GM12878 (cell line): Measurements from ENCODE around the gene TTLL10. TPM values are rescaled to one million over a fixed set of nuclear protein-coding genes. Genes with fewer than 3 reads are reported as not detected.

ENCODE experiments used
- ATAC-seq: fragments of 200-7000 bp; cut with Tn5 transposase; 3 replicates; pipeline ENCODE4 v1.9.1; 2020; ENCODE audit warnings: mild to moderate bottlenecking, moderate library complexity
- BruUV-seq: library from RNA; stranded (reverse); fragments of 400-500 nt; replicated peaks from 2 replicates; lab custom pipeline; 2021; lab: Mats Ljungman, UMichigan
- CTCF ChIA-PET: fragments of 300-600 bp; sonication (Branson Sonifier 250); formaldehyde crosslinking; extraction: SDS; loops from one replicate; lab custom pipeline; 2021; ENCODE audit warnings: inconsistent platforms; lab: Yijun Ruan, JAX
- POLR2A ChIA-PET: fragments of 350-600 bp; formaldehyde crosslinking; extraction: SDS; loops from one replicate; lab custom pipeline; 2021; ENCODE audit warnings: inconsistent platforms; lab: Charles Lee
- RAD21 ChIA-PET: fragments of 300-600 bp; sonication (Branson Sonifier 250); formaldehyde crosslinking; loops from one replicate; lab custom pipeline; 2023; ENCODE audit warnings: antibody characterized with exemption; ENCODE audit not compliant: unreplicated experiment; lab: Charles Lee
- SMC1A ChIA-PET: fragments of 300-600 bp; sonication (Branson Sonifier 250); formaldehyde crosslinking; loops from one replicate; lab custom pipeline; 2023; ENCODE audit not compliant: unreplicated experiment, uncharacterized antibody; lab: Charles Lee
- DNase-seq: peaks from one replicate; pipeline ENCODE4 v3.0.0-alpha.2; 2011; ENCODE audit warnings: low read depth, low spot score
- FAIRE-seq: peaks from 3 replicates; lab custom pipeline; 2011; peaks lifted over from hg19 to GRCh38; lab: Jason Lieb, UNC
- H2AFZ ChIP-seq: 2 replicates; pipeline ENCODE4 v1.6.0; 2011; ENCODE audit warnings: low read depth, low read length, control low read depth; ENCODE audit not compliant: control insufficient read depth
- H3K27ac ChIP-seq: 2 replicates; pipeline ENCODE4 v1.5.1; 2011; ENCODE audit warnings: control low read depth; ENCODE audit not compliant: control insufficient read depth, insufficient read depth
- H3K27me3 ChIP-seq, 2 experiments: replicated peaks in 1 of 2; 2 replicates each; pipeline versions ENCODE4 v1.6.0 to v1.6.1; 2011; ENCODE audit warnings: low read length in 1 of 2; ENCODE audit not compliant: control insufficient read depth in 2 of 2, insufficient read depth in 2 of 2
- H3K36me3 ChIP-seq, 2 experiments: 2 replicates each; pipeline ENCODE4 v1.5.1; 2011; ENCODE audit warnings: low read length in 1 of 2; ENCODE audit not compliant: control insufficient read depth in 2 of 2, insufficient read depth in 2 of 2
- H3K4me1 ChIP-seq: 2 replicates; pipeline ENCODE4 v1.6.1; 2011; ENCODE audit warnings: mild to moderate bottlenecking, low read length, moderate library complexity, mixed read lengths; ENCODE audit not compliant: control insufficient read depth, insufficient read depth
- H3K4me2 ChIP-seq: 2 replicates; pipeline ENCODE4 v1.6.0; 2011; ENCODE audit warnings: control low read depth; ENCODE audit not compliant: control insufficient read depth, insufficient read depth
- H3K4me3 ChIP-seq: fragments of 200-600 bp; sonication (generic); 2 replicates; pipeline ENCODE4 v1.5.1; 2016
- H3K79me2 ChIP-seq: 2 replicates; pipeline ENCODE4 v1.6.0; 2011; ENCODE audit warnings: low read length; ENCODE audit not compliant: control insufficient read depth, insufficient read depth
- H3K9ac ChIP-seq: 2 replicates; pipeline ENCODE4 v1.8.0; 2011; ENCODE audit warnings: low read length, control low read depth, mixed read lengths; ENCODE audit not compliant: control insufficient read depth, insufficient read depth
- H3K9me3 ChIP-seq: replicated peaks from 3 replicates; pipeline ENCODE4 v1.5.1; 2011; ENCODE audit warnings: mild to moderate bottlenecking, low read length; ENCODE audit not compliant: control insufficient read depth, insufficient read depth
- H4K20me1 ChIP-seq: 2 replicates; pipeline ENCODE4 v1.6.0; 2011; ENCODE audit not compliant: control insufficient read depth, insufficient read depth
- CBX3 ChIP-seq: fragments of 200-600 bp; sonication (generic); IDR thresholded peaks from 2 replicates; pipeline ENCODE4 v1.6.1; 2016; ENCODE audit warnings: low read depth, borderline replicate concordance
- ETV6 ChIP-seq, 2 experiments: fragments of 450-650 bp in 1 of 2; IDR thresholded peaks in 1 of 2; conservative IDR thresholded peaks in 1 of 2; 2 replicates each; pipeline ENCODE4 v1.6.1; 2014; ENCODE audit warnings: antibody characterized with exemption in 1 of 2, borderline replicate concordance in 1 of 2, low read depth in 1 of 2, mild to moderate bottlenecking in 1 of 2, moderate library complexity in 1 of 2
- FOXM1 ChIP-seq: IDR thresholded peaks from 2 replicates; pipeline ENCODE4 v1.6.1; 2012; ENCODE audit warnings: low read depth, mild to moderate bottlenecking, inconsistent platforms, low read length, moderate library complexity
- PAX5 ChIP-seq: IDR thresholded peaks from 2 replicates; pipeline ENCODE4 v1.6.1; 2011; ENCODE audit warnings: low read depth, low read length, borderline replicate concordance
- PAX8 ChIP-seq: fragments of 450-650 bp; IDR thresholded peaks from 2 replicates; pipeline ENCODE4 v1.6.1; 2017; ENCODE audit warnings: mild to moderate bottlenecking, moderate library complexity
- RCOR1 ChIP-seq: conservative IDR thresholded peaks from 2 replicates; pipeline ENCODE4 v1.6.1; 2012; ENCODE audit warnings: low read depth, low read length, improper control_type of control experiment
- REST ChIP-seq: IDR thresholded peaks from 2 replicates; pipeline ENCODE4 v1.6.1; 2012; ENCODE audit warnings: mild to moderate bottlenecking, low read depth, low read length
- SMARCA5 ChIP-seq: fragments of 450-650 bp; IDR thresholded peaks from 2 replicates; pipeline ENCODE4 v1.6.1; 2017; ENCODE audit warnings: mild to moderate bottlenecking
- SUZ12 ChIP-seq: fragments of 200-600 bp; sonication (generic); IDR thresholded peaks from one replicate; pipeline ENCODE4 v1.6.1; 2018; ENCODE audit warnings: antibody characterized with exemption, mild to moderate bottlenecking; ENCODE audit not compliant: unreplicated experiment
- ZNF24 ChIP-seq: fragments of 450-650 bp; IDR thresholded peaks from 2 replicates; pipeline ENCODE4 v1.6.1; 2017; ENCODE audit warnings: antibody characterized with exemption, mild to moderate bottlenecking
- ZNF592 ChIP-seq: fragments of 450-650 bp; IDR thresholded peaks from 2 replicates; pipeline ENCODE4 v1.6.1; 2017; ENCODE audit warnings: mild to moderate bottlenecking, moderate library complexity
- ZNF622 ChIP-seq: fragments of 450-650 bp; IDR thresholded peaks from 2 replicates; pipeline ENCODE4 v1.6.1; 2017; ENCODE audit warnings: mild to moderate bottlenecking, inconsistent platforms
- ZNF687 ChIP-seq: fragments of 450-650 bp; IDR thresholded peaks from 2 replicates; pipeline ENCODE4 v1.6.1; 2017; ENCODE audit warnings: mild to moderate bottlenecking, moderate library complexity
- whole genome bisulfite sequencing: methylation state at CpG from one replicate; pipeline ENCODE4 v1.1.6; 2016; ENCODE audit warnings: low lambda C conversion rate; ENCODE audit not compliant: insufficient replicate concordance, insufficient coverage; ENCODE audit errors: missing lambda C conversion rate; 5-methylcytosine and 5-hydroxymethylcytosine counted together
- in situ Hi-C: fragments of 300-500 bp; cut with MboI; formaldehyde crosslinking; loops from 9 replicates; pipeline ENCODE4 v1.14.3; 2018; ENCODE audit warnings: mixed read lengths
- intact Hi-C: fragments of 100-400 bp; cut with micrococcal nuclease; formaldehyde crosslinking; loops from one replicate; pipeline ENCODE4 v1.14.2; 2022; ENCODE audit not compliant: unreplicated experiment
- polyA plus RNA-seq, 11 experiments: library from polyadenylated mRNA; depleted of rRNA in 4 of 11; unstranded in 6 of 11; stranded (reverse) in 5 of 11; fragments of >200 nt; fragmentation: Nextera tagmentation in 4 of 11; fragmentation: Illumina TruSeq in 1 of 11; extraction: Ambion mirVana in 4 of 11; extraction: Trizol in 1 of 11; gene quantifications; 1 replicate in 1 of 11; 2 replicates in 10 of 11; pipeline versions ENCODE4 v1.2.1 to v1.2.3, GENCODE V29; 2011 to 2016; ENCODE audit warnings: inconsistent platforms in 2 of 11, missing spikeins in 2 of 11, low read depth in 1 of 11
- total RNA-seq, 4 experiments: library from RNA; depleted of rRNA in 3 of 4; stranded (reverse); fragments of >200 nt in 3 of 4; fragmentation: Illumina TruSeq in 1 of 4; extraction: Trizol in 1 of 4; gene quantifications; 2 replicates each; pipeline versions ENCODE4 v1.2.1 to v1.2.3, GENCODE V29; 2013 to 2021

Gene TTLL10
- total and polyA plus RNA-seq, 10 of the 15 experiments (the other 5 are each of a cell fraction or from before 2014, with no cell fraction given) = not detected

GRCh38 chr1:1183221-1183747 lies 9.6 kb downstream of the TTLL10 start:
- RAD21 ChIA-PET = no interaction called here
- no peaks in the 10 kb centered on the region for H3K79me2 ChIP-seq
- FAIRE-seq = no peak
- SMC1A ChIA-PET = no interaction called here
- in situ Hi-C loops (no loop called here), intact Hi-C loops (no loop called here)
- H3K4me2 ChIP-seq = no peak overlapping the region
- H3K4me1 ChIP-seq = no peaks in the 10 kb centered on the region
- CTCF ChIA-PET = no interaction called here
- H4K20me1 ChIP-seq = no peaks in the 10 kb centered on the region
- H3K27me3 ChIP-seq = no peaks in the 10 kb centered on the region; a peak in 1 of 4 replicates
- DNase-seq = no peak
- POLR2A ChIA-PET = no interaction called here
- no peaks in the 10 kb centered on the region for H3K36me3 ChIP-seq
- ATAC-seq = no peak
- H3K9ac ChIP-seq = no peak overlapping the region
- H2AFZ ChIP-seq = no peak overlapping the region
- no peak overlapping the region for H3K27ac ChIP-seq
- H3K4me3 ChIP-seq = no peak overlapping the region
- BruUV-seq = no TSS peak
- H3K9me3 ChIP-seq = no peaks in the 10 kb centered on the region
- WGBS = 59% methylated on average over 19 of the region's 21 CpGs
- TF ChIP-seq REST = no peak
- no peak for TF ChIP-seq ETV6 (conservative IDR thresholded peaks at IDR 0.05 in 1 of 2, IDR thresholded peaks at IDR 0.05 in 1 of 2; ENCODE audit: borderline replicate concordance in 1 of 2, low read depth in 1 of 2)
- TF ChIP-seq ZNF592 = no peak
- TF ChIP-seq ZNF687 = no peak
- no peak for TF ChIP-seq SUZ12
- no peak for TF ChIP-seq PAX8
- no peak for TF ChIP-seq ZNF24
- no peak for TF ChIP-seq PAX5
- TF ChIP-seq CBX3 = no peak
- no peak for TF ChIP-seq ZNF622
- no peak for TF ChIP-seq SMARCA5
- TF ChIP-seq RCOR1 = no peak
- TF ChIP-seq FOXM1 = no peak
